ENCODE data around the gene SCO1.

The SCO1 gene

DNA sequence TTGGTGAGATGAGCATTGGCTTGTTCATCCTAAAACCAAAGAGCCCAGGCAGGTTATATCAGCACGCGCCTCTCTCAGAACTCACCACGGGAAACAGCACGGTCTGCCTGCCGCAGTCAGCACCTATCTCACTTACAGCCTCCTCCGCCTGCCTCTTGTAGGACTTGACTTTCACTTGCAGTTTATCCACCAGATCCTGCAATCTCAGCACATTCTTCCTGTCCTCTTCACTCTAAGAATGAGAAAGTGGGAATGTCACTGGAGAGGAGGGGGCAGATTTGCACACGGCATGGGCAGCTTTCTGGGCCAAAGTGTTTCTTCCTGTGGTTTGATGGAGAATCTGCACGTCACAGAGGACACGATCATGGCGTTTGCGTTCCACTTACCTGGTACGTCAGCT is 67.6 kb downstream of the SCO1 start:
- Histone ChIP-seq H4K20me1 (ENCODE audit: insufficient read depth, low read length) (no peaks in the 10 kb centered on the region), H3K9me2 (ENCODE audit: low read depth, low read length) (no peaks in the 10 kb centered on the region), H2AFZ (ENCODE audit: low read length) (no peak overlapping the region), H3F3A (ENCODE audit: insufficient read depth, low read length) (no peaks in the 10 kb centered on the region), H3K9ac (ENCODE audit: low read length) (no peak overlapping the region), H3K4me1 (ENCODE audit: insufficient read depth, low read length, severe bottlenecking) (no peaks in the 10 kb centered on the region), H3K79me2 (ENCODE audit: insufficient read depth, low read length) (no peaks in the 10 kb centered on the region), H3K36me3 (ENCODE audit: insufficient read depth, low read length) (no peaks in the 10 kb centered on the region), H3K27ac (ENCODE audit: low read depth, low read length, poor library complexity, severe bottlenecking) (no peak overlapping the region), H3K4me3 (ENCODE audit: low read depth, low read length, poor library complexity, severe bottlenecking) (no peak overlapping the region), H3K27me3 (ENCODE audit: insufficient read depth, low read length) (no peaks in the 10 kb centered on the region), H3K4me2 (ENCODE audit: low read length) (no peak overlapping the region), H3K9me3 (ENCODE audit: low read length) (no peaks in the 10 kb centered on the region)
- TF ChIP-seq, protein P1, sequence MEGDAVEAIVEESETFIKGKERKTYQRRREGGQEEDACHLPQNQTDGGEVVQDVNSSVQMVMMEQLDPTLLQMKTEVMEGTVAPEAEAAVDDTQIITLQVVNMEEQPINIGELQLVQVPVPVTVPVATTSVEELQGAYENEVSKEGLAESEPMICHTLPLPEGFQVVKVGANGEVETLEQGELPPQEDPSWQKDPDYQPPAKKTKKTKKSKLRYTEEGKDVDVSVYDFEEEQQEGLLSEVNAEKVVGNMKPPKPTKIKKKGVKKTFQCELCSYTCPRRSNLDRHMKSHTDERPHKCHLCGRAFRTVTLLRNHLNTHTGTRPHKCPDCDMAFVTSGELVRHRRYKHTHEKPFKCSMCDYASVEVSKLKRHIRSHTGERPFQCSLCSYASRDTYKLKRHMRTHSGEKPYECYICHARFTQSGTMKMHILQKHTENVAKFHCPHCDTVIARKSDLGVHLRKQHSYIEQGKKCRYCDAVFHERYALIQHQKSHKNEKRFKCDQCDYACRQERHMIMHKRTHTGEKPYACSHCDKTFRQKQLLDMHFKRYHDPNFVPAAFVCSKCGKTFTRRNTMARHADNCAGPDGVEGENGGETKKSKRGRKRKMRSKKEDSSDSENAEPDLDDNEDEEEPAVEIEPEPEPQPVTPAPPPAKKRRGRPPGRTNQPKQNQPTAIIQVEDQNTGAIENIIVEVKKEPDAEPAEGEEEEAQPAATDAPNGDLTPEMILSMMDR (IDR thresholded peaks at IDR 0.05; ENCODE audit: low read length): no peak
- TF ChIP-seq EZH2 (IDR thresholded peaks at IDR 0.05; ENCODE audit: borderline replicate concordance, low read length): no peak

DNA sequence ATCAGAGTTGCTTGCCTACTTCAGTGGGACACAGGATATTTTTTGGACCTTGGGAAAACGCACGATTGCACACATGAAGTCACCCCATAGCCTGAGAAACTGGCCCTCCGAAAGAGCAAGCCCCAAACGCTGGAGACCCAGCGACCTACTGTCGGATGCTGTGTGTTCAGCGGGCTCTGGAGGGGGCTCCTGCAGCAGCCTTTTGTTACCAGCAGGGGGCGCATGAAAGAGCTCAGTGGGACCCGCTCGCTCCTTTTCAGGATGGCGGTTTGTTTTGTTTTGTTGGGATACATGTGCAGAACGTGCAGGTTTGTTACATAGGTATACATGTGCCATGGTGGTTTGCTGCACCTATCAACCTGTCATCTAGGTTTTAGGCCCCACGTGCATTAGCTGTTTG is 68.6 kb downstream of the SCO1 start:
- no peak overlapping the region for H2AFZ ChIP-seq (ENCODE audit: low read length)
- H3K9me2 ChIP-seq (ENCODE audit: low read depth, low read length): no peaks in the 10 kb centered on the region
- no peaks in the 10 kb centered on the region for H3K4me1 ChIP-seq (ENCODE audit: insufficient read depth, low read length, severe bottlenecking)
- H4K20me1 ChIP-seq (ENCODE audit: insufficient read depth, low read length): no peaks in the 10 kb centered on the region
- H3K4me3 ChIP-seq (ENCODE audit: low read depth, low read length, poor library complexity, severe bottlenecking): no peak overlapping the region
- no peaks in the 10 kb centered on the region for H3K9me3 ChIP-seq (ENCODE audit: low read length)
- no peak overlapping the region for H3K4me2 ChIP-seq (ENCODE audit: low read length)
- no peaks in the 10 kb centered on the region for H3F3A ChIP-seq (ENCODE audit: insufficient read depth, low read length)
- no peaks in the 10 kb centered on the region for H3K79me2 ChIP-seq (ENCODE audit: insufficient read depth, low read length)
- TF ChIP-seq, protein P1 (IDR thresholded peaks at IDR 0.05; ENCODE audit: low read length): peak; percentile 57
- no peak for TF ChIP-seq EZH2 (IDR thresholded peaks at IDR 0.05; ENCODE audit: borderline replicate concordance, low read length)
- H3K27me3 ChIP-seq (ENCODE audit: insufficient read depth, low read length): no peaks in the 10 kb centered on the region
- H3K27ac ChIP-seq (ENCODE audit: low read depth, low read length, poor library complexity, severe bottlenecking): no peak overlapping the region
- H3K9ac ChIP-seq (ENCODE audit: low read length): no peak overlapping the region
- no peaks in the 10 kb centered on the region for H3K36me3 ChIP-seq (ENCODE audit: insufficient read depth, low read length)

DNA sequence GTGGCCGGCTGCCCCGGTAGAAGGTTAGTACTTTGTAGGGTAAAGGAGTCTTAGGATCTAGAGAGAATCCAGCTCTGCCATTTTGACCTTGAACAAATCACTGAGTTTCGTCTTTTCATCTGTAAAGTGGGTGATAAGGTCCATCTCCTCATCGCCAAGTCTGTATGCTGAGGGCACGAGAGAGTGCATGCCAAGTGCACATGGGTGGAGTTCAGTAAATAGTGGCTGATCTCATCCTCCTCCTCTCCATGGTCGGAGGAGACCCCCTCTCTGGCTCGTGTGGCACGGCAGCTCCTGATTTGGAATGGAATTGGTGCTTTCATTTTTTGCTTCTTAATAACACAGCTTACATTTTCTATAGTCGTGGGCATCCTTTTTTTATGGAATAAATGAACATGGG is 70.9 kb downstream of the SCO1 start:
- Histone ChIP-seq H3K79me2 (ENCODE audit: insufficient read depth, low read length) (no peaks in the 10 kb centered on the region), H3K4me1 (ENCODE audit: insufficient read depth, low read length, severe bottlenecking) (no peaks in the 10 kb centered on the region), H3K36me3 (ENCODE audit: insufficient read depth, low read length) (no peaks in the 10 kb centered on the region), H3F3A (ENCODE audit: insufficient read depth, low read length) (no peaks in the 10 kb centered on the region), H3K9me3 (ENCODE audit: low read length) (no peaks in the 10 kb centered on the region), H2AFZ (ENCODE audit: low read length) (no peak overlapping the region), H3K4me3 (ENCODE audit: low read depth, low read length, poor library complexity, severe bottlenecking) (no peak overlapping the region), H3K9ac (ENCODE audit: low read length) (no peak overlapping the region), H3K4me2 (ENCODE audit: low read length) (no peak overlapping the region), H3K27ac (ENCODE audit: low read depth, low read length, poor library complexity, severe bottlenecking) (no peak overlapping the region), H3K27me3 (ENCODE audit: insufficient read depth, low read length) (no peaks in the 10 kb centered on the region), H3K9me2 (ENCODE audit: low read depth, low read length) (no peaks in the 10 kb centered on the region), H4K20me1 (ENCODE audit: insufficient read depth, low read length) (no peaks in the 10 kb centered on the region)
- TF ChIP-seq, protein P1 (IDR thresholded peaks at IDR 0.05; ENCODE audit: low read length): no peak
- TF ChIP-seq EZH2 (IDR thresholded peaks at IDR 0.05; ENCODE audit: borderline replicate concordance, low read length): no peak
